HEK293 (cell line): ENCODE data around the gene AKR1C3.

ENCODE experiments used
- CTCF ChIA-PET: fragments of 350-600 bp; formaldehyde crosslinking; extraction: SDS; loops from one replicate; lab custom pipeline; 2021; ENCODE audit warnings: antibody characterized with exemption; lab: Yijun Ruan, JAX
- POLR2A ChIA-PET: fragments of 300-600 bp; formaldehyde crosslinking; extraction: SDS; loops from one replicate; lab custom pipeline; 2020; ENCODE audit warnings: antibody characterized with exemption, inconsistent platforms; lab: Yijun Ruan, JAX
- H3K27ac ChIP-seq: fragments of 200-500 bp; sonication (Bioruptor generic); 2 replicates; pipeline ENCODE4 v1.5.1; 2014; ENCODE audit warnings: low read depth, low read length, control low read depth, inconsistent platforms; ENCODE audit errors: extremely low read depth
- H3K36me3 ChIP-seq, 2 experiments: fragments of 200-500 bp in 1 of 2; sonication (Bioruptor generic) in 1 of 2; 1 replicate in 1 of 2; 2 replicates in 1 of 2; pipeline ENCODE4 v1.5.1; 2014 to 2017; ENCODE audit warnings: inconsistent platforms in 2 of 2, low read length in 2 of 2; ENCODE audit not compliant: control insufficient read depth in 2 of 2, insufficient read depth in 1 of 2
- H3K4me1 ChIP-seq: fragments of 200-500 bp; sonication (Bioruptor generic); 2 replicates; pipeline ENCODE4 v1.5.1; 2014; ENCODE audit warnings: mild to moderate bottlenecking, low read length, inconsistent platforms; ENCODE audit not compliant: control insufficient read depth, insufficient read depth
- H3K4me3 ChIP-seq: 2 replicates; pipeline ENCODE4 v1.5.1; 2011; ENCODE audit warnings: low read depth, mild to moderate bottlenecking, control low read depth, low read length, moderate library complexity
- H3K9me3 ChIP-seq: fragments of 200-500 bp; sonication (Bioruptor generic); 2 replicates; pipeline ENCODE4 v1.5.1; 2014; ENCODE audit warnings: low read depth, low read length, inconsistent platforms; ENCODE audit not compliant: control insufficient read depth, insufficient read depth
- MEIS1 ChIP-seq: sonication (generic); formaldehyde crosslinking; IDR thresholded peaks from 2 replicates; pipeline ENCODE4 v1.8.1; 2022; ENCODE audit warnings: missing genetic modification reagents, mild to moderate bottlenecking, borderline replicate concordance
- PRDM2 ChIP-seq: fragments of 450-650 bp; formaldehyde crosslinking; IDR thresholded peaks from 2 replicates; pipeline ENCODE4 v1.5.1; 2016; ENCODE audit warnings: missing biosample characterization, missing genetic modification characterization, borderline replicate concordance
- PRDM6 ChIP-seq: fragments of 450-650 bp; formaldehyde crosslinking; IDR thresholded peaks from 2 replicates; pipeline ENCODE4 v1.5.1; 2017; ENCODE audit warnings: missing biosample characterization, missing genetic modification characterization
- SETDB1 ChIP-seq: IDR thresholded peaks from one replicate; pipeline ENCODE4 v1.6.1; 2017; ENCODE audit warnings: mild to moderate bottlenecking, low read length, moderate library complexity, mixed read lengths; ENCODE audit not compliant: insufficient read length
- ZFP41 ChIP-seq: fragments of 450-650 bp; formaldehyde crosslinking; IDR thresholded peaks from 2 replicates; pipeline ENCODE4 v1.5.1; 2016; ENCODE audit warnings: missing biosample characterization, missing genetic modification characterization, borderline replicate concordance
- ZNF132 ChIP-seq: fragments of 450-650 bp; formaldehyde crosslinking; IDR thresholded peaks from 2 replicates; pipeline ENCODE4 v1.5.1; 2017; ENCODE audit warnings: missing biosample characterization, missing genetic modification characterization, borderline replicate concordance
- ZNF2 ChIP-seq: fragments of 450-650 bp; formaldehyde crosslinking; IDR thresholded peaks from 2 replicates; pipeline ENCODE4 v1.5.1; 2016; ENCODE audit warnings: missing biosample characterization, missing genetic modification characterization
- ZNF23 ChIP-seq: fragments of 450-650 bp; formaldehyde crosslinking; IDR thresholded peaks from 2 replicates; pipeline ENCODE4 v1.5.1; 2016; ENCODE audit warnings: missing biosample characterization, missing genetic modification characterization, borderline replicate concordance
- ZNF26 ChIP-seq: fragments of 450-650 bp; formaldehyde crosslinking; IDR thresholded peaks from 2 replicates; pipeline ENCODE4 v1.5.1; 2016; ENCODE audit warnings: missing biosample characterization, missing genetic modification characterization
- ZNF292 ChIP-seq: fragments of 450-650 bp; formaldehyde crosslinking; IDR thresholded peaks from 2 replicates; pipeline ENCODE4 v1.5.1; 2016; ENCODE audit warnings: low read depth, missing biosample characterization, missing genetic modification characterization, borderline replicate concordance
- ZNF354C ChIP-seq: fragments of 450-650 bp; formaldehyde crosslinking; IDR thresholded peaks from 2 replicates; pipeline ENCODE4 v1.5.1; 2016; ENCODE audit warnings: missing biosample characterization, missing genetic modification characterization, low read depth, borderline replicate concordance
- ZNF404 ChIP-seq: fragments of 450-650 bp; formaldehyde crosslinking; IDR thresholded peaks from 2 replicates; pipeline ENCODE4 v1.5.1; 2017; ENCODE audit warnings: missing biosample characterization, missing genetic modification characterization
- ZNF423 ChIP-seq: fragments of 450-650 bp; formaldehyde crosslinking; IDR thresholded peaks from 2 replicates; pipeline ENCODE4 v1.5.1; 2016; ENCODE audit warnings: missing biosample characterization, missing genetic modification characterization
- ZNF48 ChIP-seq: fragments of 450-650 bp; formaldehyde crosslinking; IDR thresholded peaks from 2 replicates; pipeline ENCODE4 v1.5.1; 2016; ENCODE audit warnings: missing biosample characterization, missing genetic modification characterization
- ZNF513 ChIP-seq: fragments of 450-650 bp; IDR thresholded peaks from 2 replicates; pipeline ENCODE4 v1.5.1; 2018; ENCODE audit warnings: missing biosample characterization, missing genetic modification characterization
- ZNF549 ChIP-seq: fragments of 450-650 bp; IDR thresholded peaks from 2 replicates; pipeline ENCODE4 v1.5.1; 2018; ENCODE audit warnings: missing biosample characterization, missing genetic modification characterization, mild to moderate bottlenecking, inconsistent platforms, moderate library complexity
- ZNF624 ChIP-seq: fragments of 450-650 bp; formaldehyde crosslinking; IDR thresholded peaks from 2 replicates; pipeline ENCODE4 v1.5.1; 2017; ENCODE audit warnings: missing biosample characterization, missing genetic modification characterization
- ZNF677 ChIP-seq: fragments of 450-650 bp; IDR thresholded peaks from 2 replicates; pipeline ENCODE4 v1.5.0; 2018; ENCODE audit warnings: missing biosample characterization, mild to moderate bottlenecking, missing genetic modification characterization, moderate library complexity
- ZNF692 ChIP-seq: fragments of 450-650 bp; formaldehyde crosslinking; IDR thresholded peaks from 2 replicates; pipeline ENCODE4 v1.5.1; 2016; ENCODE audit warnings: missing biosample characterization, missing genetic modification characterization
- ZNF76 ChIP-seq: fragments of 450-650 bp; formaldehyde crosslinking; IDR thresholded peaks from 2 replicates; pipeline ENCODE4; 2016; ENCODE audit warnings: low read depth, missing biosample characterization, missing genetic modification characterization, borderline replicate concordance

Gene AKR1C3

GRCh38 chr10:5090551-5090950 is 3.7 kb upstream of the AKR1C3 start:
- no peaks in the 10 kb centered on the region for H3K36me3 ChIP-seq
- H3K4me1 ChIP-seq, result no peaks in the 10 kb centered on the region
- ChIA-PET CTCF (interaction anchor here (0.6 to 2.3 kb wide), 5 partner anchors 7 to 240 kb away, joined by 3 to 17 read pairs (median 3); no protein-coding TSS in a partner anchor), POLR2A (no interaction called here)
- no peak for TF ChIP-seq ZNF513 (tag by site-specific recombination)
- TF ChIP-seq ZNF132 (tag by site-specific recombination), result no peak
- no peak for TF ChIP-seq ZNF292 (tag by site-specific recombination)
- no peak for TF ChIP-seq ZNF549 (tag by site-specific recombination)
- TF ChIP-seq PRDM6 (tag by site-specific recombination), result no peak
- no peak for TF ChIP-seq ZNF48 (tag by site-specific recombination)
- no peak for TF ChIP-seq ZNF423 (tag by site-specific recombination)
- TF ChIP-seq ZNF26 (tag by site-specific recombination), result no peak
- TF ChIP-seq ZNF677 (tag by site-specific recombination), result no peak
- TF ChIP-seq SETDB1, result no peak
- no peak for TF ChIP-seq ZNF23 (tag by site-specific recombination)
- TF ChIP-seq ZNF624 (tag by site-specific recombination), result no peak
- TF ChIP-seq ZNF354C (tag by site-specific recombination), result no peak
- no peak for TF ChIP-seq ZNF2 (tag by site-specific recombination)
- no peak for TF ChIP-seq ZNF76 (tag by site-specific recombination)
- no peak for TF ChIP-seq PRDM2 (tag by site-specific recombination)
- no peak for TF ChIP-seq ZNF404
- no peak for TF ChIP-seq MEIS1 (CRISPR knock-in tag)
- TF ChIP-seq ZNF692 (tag by site-specific recombination), result no peak
- no peak for TF ChIP-seq ZFP41 (tag by site-specific recombination)
- no peak overlapping the region for H3K4me3 ChIP-seq
- H3K27ac ChIP-seq, result no peak overlapping the region
- H3K9me3 ChIP-seq, result no peaks in the 10 kb centered on the region
